HG03565 (cell line): ENCODE data around the gene BEST2.

Source experiments
- ATAC-seq: cut with Tn5 transposase; IDR thresholded peaks from one replicate; pipeline ENCODE4 v1.9.1; 2021; ENCODE audit warnings: mild to moderate bottlenecking, moderate library complexity; ENCODE audit not compliant: unreplicated experiment

BEST2 gene

DNA sequence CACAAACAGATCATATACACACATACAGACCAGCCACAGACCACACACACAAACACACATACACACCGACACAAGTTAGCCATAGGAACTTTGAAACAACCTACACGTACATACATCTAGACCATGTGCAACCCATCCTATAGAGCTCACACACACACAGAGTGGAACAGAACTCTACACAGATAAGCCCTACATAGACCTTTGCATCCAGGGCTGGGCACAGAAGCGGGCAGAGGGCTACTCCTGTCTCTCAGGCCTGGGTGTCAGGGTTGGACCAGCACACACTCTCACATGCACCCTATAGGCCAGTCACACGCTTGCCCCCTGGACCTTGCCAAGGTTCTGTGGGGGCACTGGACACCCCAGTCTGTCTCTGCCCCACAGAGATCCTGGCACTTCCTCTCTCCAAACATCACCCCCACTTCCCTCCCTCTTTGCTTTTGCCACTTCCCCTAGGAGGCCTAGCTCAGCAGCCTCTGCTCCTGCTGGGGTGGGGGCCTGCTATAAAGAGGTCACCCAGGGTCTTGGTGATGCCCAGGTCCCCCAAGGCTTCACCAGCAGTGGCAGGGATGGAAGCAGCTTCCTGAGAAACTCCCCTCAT lies 33.9 kb downstream of the BEST2 start:
- ATAC-seq: no peak

GRCh38 chr19:12786141-12786870 lies 34.7 kb downstream of the BEST2 start:
- ATAC-seq: no peak

DNA sequence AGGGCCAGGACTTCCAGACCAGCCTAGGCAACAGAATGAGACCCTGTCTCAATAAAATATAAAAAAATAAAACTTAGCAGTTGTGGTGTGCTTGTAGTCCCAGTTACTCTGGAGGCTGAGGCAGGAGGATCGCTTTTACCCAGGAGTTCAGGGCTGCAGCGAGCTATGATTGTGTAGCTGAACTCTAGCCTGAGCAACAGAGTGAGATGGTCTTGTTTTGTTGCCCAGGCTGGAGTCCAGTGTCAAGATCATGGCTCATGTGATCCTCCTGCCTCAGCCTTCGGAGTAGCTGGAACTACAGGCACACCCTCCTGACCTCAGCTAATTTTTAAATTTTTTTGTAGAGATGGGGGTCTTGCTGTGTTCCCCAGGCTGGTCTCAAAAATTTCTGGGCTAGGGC lies 35.4 kb downstream of the BEST2 start:
- no peak for ATAC-seq

DNA sequence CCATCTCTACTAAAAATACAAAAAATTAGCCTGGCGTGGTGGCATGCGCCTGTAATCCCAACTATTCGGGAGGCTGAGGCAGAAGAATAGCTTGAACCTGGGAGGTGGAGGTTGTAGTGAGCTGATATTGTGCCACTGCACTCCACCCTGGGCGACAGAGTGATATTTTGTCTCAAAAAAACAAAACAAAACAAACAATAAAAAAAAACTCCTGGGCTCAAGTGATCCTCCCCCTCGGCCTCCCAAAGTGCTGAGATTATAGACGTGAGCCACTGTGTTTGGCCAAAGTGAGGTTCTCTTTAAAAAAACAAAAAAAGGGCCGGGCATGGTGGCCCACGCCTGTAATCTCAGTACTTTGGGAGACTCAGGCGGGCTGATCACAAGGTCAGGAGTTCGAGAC lies 35.9 kb downstream of the BEST2 start:
- no peak for ATAC-seq

- no peak for ATAC-seq
These were observed 36.6 kb downstream of the BEST2 start for GRCh38 chr19:12788042-12788681.

DNA sequence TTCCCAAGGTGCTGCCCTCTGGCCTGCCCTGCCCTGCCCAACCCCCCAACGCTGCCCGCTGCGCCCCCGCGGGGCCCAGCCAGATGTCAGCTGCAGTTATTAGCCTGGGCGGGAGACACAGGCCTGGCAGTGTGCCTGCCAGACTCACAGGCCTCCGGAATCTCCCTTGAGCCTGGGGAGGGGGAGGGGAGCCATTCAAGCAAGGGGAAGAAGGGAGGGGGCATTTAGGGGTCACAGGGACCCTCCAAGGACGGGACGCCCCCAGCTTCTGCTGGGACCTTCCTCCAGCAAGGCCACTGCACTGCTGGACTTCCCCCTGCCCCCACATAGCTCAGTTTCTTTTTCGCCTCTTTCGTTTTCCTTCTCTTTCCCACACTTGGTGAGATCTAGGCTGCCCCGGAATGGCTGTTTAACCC lies 37.1 kb downstream of the BEST2 start:
- ATAC-seq: no peak

DNA sequence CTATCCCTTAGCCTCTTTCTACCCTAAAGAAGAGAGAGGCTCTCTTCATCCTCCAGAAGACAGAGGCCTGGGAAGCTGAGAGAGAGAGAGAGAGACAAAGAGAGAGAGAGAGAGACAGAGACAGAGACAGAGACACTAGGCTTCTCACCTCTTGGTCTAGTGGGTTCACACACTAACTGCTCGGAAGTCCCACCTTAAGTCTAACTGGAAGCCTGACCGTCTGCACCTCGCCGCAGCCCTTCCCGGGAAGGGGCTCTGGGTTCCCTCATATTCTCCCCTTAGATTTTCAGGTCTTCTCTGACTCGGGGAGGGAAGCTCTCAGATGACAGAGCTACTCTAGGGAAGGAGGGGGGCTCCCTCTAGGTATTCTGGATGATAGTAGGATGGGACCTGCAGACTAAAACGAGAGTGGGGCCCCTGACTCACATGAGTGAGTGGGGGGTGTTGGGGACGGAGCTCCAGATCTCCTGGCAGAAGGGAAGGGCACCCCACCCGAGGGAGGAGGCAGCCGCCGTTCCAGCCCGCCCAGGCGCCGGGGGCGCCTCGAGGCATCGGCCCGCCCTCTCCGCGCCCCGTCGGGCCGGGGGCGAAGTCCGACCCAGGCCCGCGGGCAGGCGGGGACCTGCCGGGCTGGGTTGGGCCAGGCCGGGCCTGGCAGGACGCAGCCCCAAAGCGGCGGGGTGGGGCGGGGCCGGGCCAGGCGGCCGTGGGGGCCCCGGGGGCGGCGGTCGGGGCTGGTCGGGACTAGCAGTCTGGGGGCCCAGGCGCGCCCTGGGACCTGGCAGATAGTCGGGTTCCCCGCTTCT lies 37.7 kb downstream of the BEST2 start:
- peak; percentile 1 for ATAC-seq

DNA sequence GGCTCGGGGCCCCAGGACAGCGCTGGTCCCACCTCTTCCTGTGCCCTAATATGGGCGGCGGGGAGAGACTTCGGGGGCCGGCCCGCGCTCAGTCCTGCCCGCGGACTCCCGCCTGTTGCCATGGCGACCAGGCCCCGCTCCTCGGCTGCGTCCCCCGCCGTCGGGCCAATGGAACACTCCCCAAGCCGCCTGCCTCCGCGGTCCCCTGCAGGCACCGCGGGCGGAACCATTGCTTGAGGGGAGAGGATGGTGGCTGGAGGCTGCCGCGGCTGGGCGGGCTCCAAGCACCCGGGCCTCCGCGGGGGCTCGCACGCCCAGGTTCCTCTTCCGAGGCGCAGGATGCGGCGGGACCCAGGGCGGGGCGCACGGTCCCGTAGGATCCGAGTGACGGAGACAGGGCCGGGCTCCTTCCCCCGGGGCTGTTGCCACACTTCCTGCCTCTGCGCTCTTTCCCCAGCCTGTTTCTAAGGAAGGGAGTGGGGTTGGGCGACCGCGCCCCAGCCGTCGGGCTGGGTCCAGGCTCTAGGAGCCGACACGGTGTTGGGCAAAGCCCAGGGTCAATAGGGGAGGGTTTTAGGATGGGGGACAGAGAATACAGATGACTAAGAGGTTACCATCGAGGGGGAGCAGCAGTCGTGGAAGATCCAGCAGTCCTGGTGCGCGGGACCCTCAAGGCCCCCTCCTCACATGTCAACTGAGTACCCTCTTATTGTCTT lies 38.5 kb downstream of the BEST2 start:
- peak; percentile 32 for ATAC-seq

DNA sequence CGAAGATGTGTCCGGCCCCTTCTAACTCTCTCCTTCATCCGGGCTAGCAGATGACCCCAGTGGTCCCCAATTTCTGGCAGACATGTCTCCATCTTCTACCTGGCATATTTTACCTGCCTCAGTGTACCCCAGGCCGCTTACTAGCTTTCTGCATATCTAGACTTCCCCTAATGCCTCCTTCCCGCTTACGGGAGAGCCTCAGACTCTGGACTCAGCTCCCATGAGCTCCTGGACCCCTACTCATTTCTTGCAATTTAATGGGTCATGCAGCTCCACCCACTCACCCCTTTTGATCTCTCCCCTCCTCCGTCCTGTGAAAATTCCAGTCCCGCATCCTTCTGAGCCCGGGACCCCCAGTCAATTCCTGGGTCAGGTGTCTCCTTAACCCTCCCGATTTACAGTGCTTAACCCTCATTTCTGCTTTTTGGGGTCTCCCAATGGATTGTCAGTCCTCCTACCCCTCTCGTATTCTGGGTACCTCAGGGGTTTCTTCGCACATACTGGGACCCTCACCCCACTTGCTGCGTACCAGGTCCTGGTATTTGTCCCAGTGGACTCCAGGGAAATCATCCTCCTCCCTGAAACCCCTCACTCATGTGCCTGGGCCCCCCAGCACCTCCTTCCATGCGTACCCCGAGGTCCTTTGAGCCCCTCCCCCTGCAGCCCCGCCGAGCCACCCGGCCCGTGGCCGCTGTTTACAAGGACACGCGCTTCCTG lies 39.2 kb downstream of the BEST2 start:
- no peak for ATAC-seq

- peak; percentile 25 for ATAC-seq
These were observed 39.9 kb downstream of the BEST2 start, which contains the start of gene JUNB for GRCh38 chr19:12791345-12792050. Gene JUNB (plus strand): TSS chr19:12791486. CDS start chr19:12791772, 286 bp downstream.

GRCh38 chr19:12792051-12792852 lies 40.7 kb downstream of the BEST2 start:
- ATAC-seq: no peak

GRCh38 chr19:12792853-12793289 lies 41.3 kb downstream of the BEST2 start:
- ATAC-seq: no peak

GRCh38 chr19:12793290-12794195 lies 42.0 kb downstream of the BEST2 start:
- peak; percentile 37 for ATAC-seq

GRCh38 chr19:12794196-12794941 lies 42.8 kb downstream of the BEST2 start:
- ATAC-seq: no peak

DNA sequence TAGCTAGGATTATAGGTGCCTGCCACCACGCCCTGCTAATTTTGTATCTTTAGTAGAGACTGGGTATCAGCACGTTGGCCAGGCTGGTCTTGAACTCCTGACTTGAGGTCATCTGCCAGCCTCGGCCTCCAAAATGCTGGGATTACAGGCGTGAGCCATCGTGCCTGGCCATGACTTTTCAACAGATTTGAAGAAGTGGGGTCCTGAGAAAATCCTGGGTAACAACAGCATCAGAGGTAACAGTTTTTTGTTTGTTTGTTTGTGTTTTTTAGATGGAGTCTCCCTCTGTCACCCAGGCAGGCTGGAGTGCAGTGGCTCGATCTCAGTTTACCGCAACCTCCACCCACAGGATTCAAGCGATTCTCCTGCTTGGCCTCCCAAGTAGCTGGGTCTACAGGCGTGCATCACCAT lies 43.4 kb downstream of the BEST2 start:
- ATAC-seq: no peak

GRCh38 chr19:12796146-12797071 lies 44.8 kb downstream of the BEST2 start:
- ATAC-seq: no peak
